B cell (primary cell): Measurements from ENCODE around the gene SP9.

ENCODE experiments used
- EZH2 ChIP-seq: IDR thresholded peaks from 2 replicates; pipeline ENCODE4 v1.6.1; 2012; ENCODE audit warnings: borderline replicate concordance, low read depth, mild to moderate bottlenecking, moderate library complexity, low read length; ENCODE audit not compliant: insufficient read depth, poor library complexity, severe bottlenecking
- TF ChIP-seq, protein P1 (sequence below): fragments of 200-600 bp; IDR thresholded peaks from one replicate; pipeline ENCODE4 v1.8.0; 2022; ENCODE audit warnings: antibody characterized with exemption, mild to moderate bottlenecking

GRCh38 chr2:174328114-174328960 is 6.4 kb upstream of the SP9 start:
- TF ChIP-seq EZH2 = peak; percentile 74
- TF ChIP-seq, protein P1, sequence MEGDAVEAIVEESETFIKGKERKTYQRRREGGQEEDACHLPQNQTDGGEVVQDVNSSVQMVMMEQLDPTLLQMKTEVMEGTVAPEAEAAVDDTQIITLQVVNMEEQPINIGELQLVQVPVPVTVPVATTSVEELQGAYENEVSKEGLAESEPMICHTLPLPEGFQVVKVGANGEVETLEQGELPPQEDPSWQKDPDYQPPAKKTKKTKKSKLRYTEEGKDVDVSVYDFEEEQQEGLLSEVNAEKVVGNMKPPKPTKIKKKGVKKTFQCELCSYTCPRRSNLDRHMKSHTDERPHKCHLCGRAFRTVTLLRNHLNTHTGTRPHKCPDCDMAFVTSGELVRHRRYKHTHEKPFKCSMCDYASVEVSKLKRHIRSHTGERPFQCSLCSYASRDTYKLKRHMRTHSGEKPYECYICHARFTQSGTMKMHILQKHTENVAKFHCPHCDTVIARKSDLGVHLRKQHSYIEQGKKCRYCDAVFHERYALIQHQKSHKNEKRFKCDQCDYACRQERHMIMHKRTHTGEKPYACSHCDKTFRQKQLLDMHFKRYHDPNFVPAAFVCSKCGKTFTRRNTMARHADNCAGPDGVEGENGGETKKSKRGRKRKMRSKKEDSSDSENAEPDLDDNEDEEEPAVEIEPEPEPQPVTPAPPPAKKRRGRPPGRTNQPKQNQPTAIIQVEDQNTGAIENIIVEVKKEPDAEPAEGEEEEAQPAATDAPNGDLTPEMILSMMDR = no peak
